NCI-H2107 treated with DMSO at 0.1 percent for 48 hours (cell line): ENCODE data around the gene HMGCL.
A peak's percentile ranks its signal among the peaks of the same experiment; 100 is the strongest.
"Not testable (repeated sequence)": the region's sequence is repeated elsewhere in the genome, so short reads cannot be mapped to it uniquely, and the experiment has no call there.

Source experiments
- DNase-seq: peaks from one replicate; lab custom pipeline; 2025; ENCODE audit not compliant: unreplicated experiment; lab: John Stamatoyannopoulos, UW

HMGCL gene

GRCh38 chr1:23827717-23828116 lies 2.5 kb upstream of the HMGCL start:
- no peak for DNase-seq

GRCh38 chr1:23826590-23826989 lies 1.4 kb upstream of the HMGCL start:
- DNase-seq, result not testable (repeated sequence)

GRCh38 chr1:23825762-23826522 lies 713 bp upstream of the HMGCL start:
- peak; percentile 8 for DNase-seq

- no peak for DNase-seq
These were observed 536 bp downstream of the HMGCL start for GRCh38 chr1:23824711-23825075.

- DNase-seq, result no peak
These were observed 1.5 kb downstream of the HMGCL start for GRCh38 chr1:23823767-23824166.

GRCh38 chr1:23817633-23818032 lies 7.6 kb downstream of the HMGCL start:
- DNase-seq, result no peak

GRCh38 chr1:23816906-23817305 lies 8.3 kb downstream of the HMGCL start:
- no peak for DNase-seq

GRCh38 chr1:23816361-23816760 lies 8.9 kb downstream of the HMGCL start:
- no peak for DNase-seq

- no peak for DNase-seq
These were observed 11.2 kb downstream of the HMGCL start for GRCh38 chr1:23814016-23814415.

GRCh38 chr1:23810818-23811540 lies 14.2 kb downstream of the HMGCL start:
- no peak for DNase-seq

- peak; percentile 72 for DNase-seq
These were observed 15.5 kb downstream of the HMGCL start for GRCh38 chr1:23809751-23810171.

GRCh38 chr1:23807453-23807852 lies 17.8 kb downstream of the HMGCL start:
- no peak for DNase-seq

- DNase-seq, result no peak
These were observed 18.9 kb downstream of the HMGCL start for GRCh38 chr1:23806280-23806679.

- no peak for DNase-seq
These were observed 20.2 kb downstream of the HMGCL start for GRCh38 chr1:23805025-23805424.

- DNase-seq, result no peak
These were observed 20.9 kb downstream of the HMGCL start for GRCh38 chr1:23804183-23804835.

- DNase-seq, result no peak
These were observed 21.6 kb downstream of the HMGCL start for GRCh38 chr1:23803674-23804073.

- not testable (repeated sequence) for DNase-seq
These were observed 22.4 kb downstream of the HMGCL start for GRCh38 chr1:23802809-23803342.

- DNase-seq, result no peak
These were observed 23.4 kb downstream of the HMGCL start for GRCh38 chr1:23801876-23802275.

- DNase-seq, result no peak
These were observed 23.9 kb downstream of the HMGCL start for GRCh38 chr1:23801338-23801748.

GRCh38 chr1:23800400-23801337 lies 24.6 kb downstream of the HMGCL start, which contains the start of gene GALE:
Gene GALE, minus strand, starts transcription at chr1:23800754. Its CDS starts 1,747 bp downstream, at chr1:23799007.
- DNase-seq, result peak; percentile 90
